ENCODE results near the gene GNAS. TPM values are rescaled to one million over a fixed set of nuclear protein-coding genes. Genes with fewer than 3 reads are reported as not detected.

Gene GNAS
- total RNA-seq, 4 donors from 2014 or later = 513 to 854 (median 781) TPM

DNA sequence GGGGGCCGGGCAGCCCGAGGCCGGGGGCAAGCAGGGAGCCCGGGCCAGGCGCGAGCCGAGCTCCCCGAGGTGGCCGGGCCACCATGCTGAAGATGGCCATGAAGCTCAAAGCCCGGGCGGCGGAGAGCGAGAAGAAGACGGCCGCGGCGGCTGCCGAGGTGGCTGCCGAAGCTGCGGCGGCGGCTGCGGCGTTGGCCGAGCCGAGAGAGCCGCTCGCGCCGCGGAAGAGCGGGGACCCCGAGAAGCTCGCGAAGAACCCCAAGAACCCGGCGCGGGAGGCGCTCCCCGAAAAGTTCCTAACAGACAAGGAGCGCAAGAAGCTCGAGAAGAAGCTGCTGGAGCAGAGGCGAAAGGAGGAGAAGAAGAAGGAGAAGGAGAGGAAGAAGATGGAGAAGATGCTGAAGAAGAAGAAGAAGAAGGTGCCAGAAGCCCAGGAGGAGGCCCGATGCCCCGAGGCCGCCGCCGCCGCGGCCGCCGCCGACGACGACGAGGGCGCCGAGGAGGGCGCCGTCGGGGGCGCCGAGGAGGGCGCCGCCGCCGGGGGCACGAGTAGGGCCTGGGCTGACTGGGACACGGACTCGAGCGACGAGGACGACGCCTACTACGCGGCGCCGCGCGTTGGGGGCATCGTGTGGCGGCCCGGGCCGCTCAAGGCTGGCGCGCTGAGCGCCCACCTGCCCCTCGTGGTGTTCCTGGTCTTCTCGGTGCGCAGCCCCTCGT, 37.4 kb downstream of the GNAS start:
- in situ Hi-C loops (cut with MboI; ENCODE audit: low sequenced_read_pairs in 4 of 4) = loop anchor here (10.0 to 25.0 kb wide), 3 partner anchors 95 to 155 kb away; partner anchors contain the start of genes NELFCD (in 3 of the 4) and PRELID3B (in 1 of the 4)
- Histone ChIP-seq H3K4me3 (peak overlapping the region; percentile 68 to 95 (median 78)), H3K36me3 (no peaks in the 10 kb centered on the region), H3K4me1 (peaks cover 24 to 28% of the 10 kb centered on the region in 2 donors), H3K27me3 (no peaks in the 10 kb centered on the region), H3K27ac (peak overlapping the region; percentile 97 to 100 (median 99)), H3K9me3 (peaks cover 0 to 8% (median 0%) of the 10 kb centered on the region in 3 donors)
- DNase-seq (no peak), ATAC-seq (peak; percentile 1 to 4)
- intact Hi-C loops (cut with DNase I; ENCODE audit: low total_unique reads) = loop anchor here (2.0 to 10.0 kb wide), 5 partner anchors 143 to 1495 kb away; partner anchors contain the start of genes ATP5F1E, FAM217B, PMEPA1 and PPP1R3D
- TF ChIP-seq CTCF (IDR thresholded peaks at IDR 0.05 in 4 of 5, conservative IDR thresholded peaks at IDR 0.05 in 1 of 5) (no peak), POLR2A (IDR thresholded peaks at IDR 0.05) (no peak)

- Histone ChIP-seq H3K4me1 (peaks cover 30 to 34% of the 10 kb centered on the region in 2 donors), H3K4me3 (peak overlapping the region; percentile 68 to 95 (median 78)), H3K9me3 (peaks cover 0 to 1% (median 0%) of the 10 kb centered on the region in 3 donors), H3K27me3 (no peaks in the 10 kb centered on the region), H3K27ac (peak overlapping the region; percentile 97 to 100 (median 99)), H3K36me3 (no peaks in the 10 kb centered on the region)
- ATAC-seq (peak; percentile 27 to 28), DNase-seq (peak; percentile 53 to 63)
- intact Hi-C loops (cut with DNase I; ENCODE audit: low total_unique reads) = loop anchor here (1.0 to 10.0 kb wide), 6 partner anchors 91 to 1496 kb away; partner anchors contain the start of genes ATP5F1E, FAM217B, NELFCD and PMEPA1
- in situ Hi-C loops (cut with MboI; ENCODE audit: low sequenced_read_pairs in 4 of 4) = loop anchor here in 1 of 4 donors (25.0 kb wide), 1 partner anchor 97 kb away; the partner anchor contains the start of gene NELFCD
- no peak for TF ChIP-seq POLR2A (IDR thresholded peaks at IDR 0.05)
- peak in 1 of 5 experiments; percentile 5 for TF ChIP-seq CTCF (IDR thresholded peaks at IDR 0.05 in 4 of 5, conservative IDR thresholded peaks at IDR 0.05 in 1 of 5)
Measured at GRCh38 chr20:58890518-58891085, 38.1 kb downstream of the GNAS start.

- peak; percentile 58 to 63 for ATAC-seq
- DNase-seq = peak; percentile 76 to 79
- Histone ChIP-seq H3K4me1 (peaks cover 36 to 40% of the 10 kb centered on the region in 2 donors), H3K36me3 (no peaks in the 10 kb centered on the region), H3K4me3 (peak overlapping the region; percentile 70 to 98 (median 93)), H3K27me3 (no peaks in the 10 kb centered on the region), H3K9me3 (no peaks in the 10 kb centered on the region), H3K27ac (peak overlapping the region; percentile 99 to 100 (median 100))
- intact Hi-C loops (cut with DNase I; ENCODE audit: low total_unique reads) = loop anchor here (1.0 to 10.0 kb wide), 6 partner anchors 90 to 1496 kb away; partner anchors contain the start of genes ATP5F1E, FAM217B, NELFCD and PMEPA1
- in situ Hi-C loops (cut with MboI; ENCODE audit: low sequenced_read_pairs in 4 of 4) = loop anchor here in 1 of 4 donors (25.0 kb wide), 1 partner anchor 96 kb away; the partner anchor contains the start of gene NELFCD
- TF ChIP-seq CTCF (IDR thresholded peaks at IDR 0.05 in 4 of 5, conservative IDR thresholded peaks at IDR 0.05 in 1 of 5) (no peak), POLR2A (IDR thresholded peaks at IDR 0.05) (peak; percentile 89 to 90)
Measured at GRCh38 chr20:58891086-58891717, 38.7 kb downstream of the GNAS start.

- peak overlapping the region; percentile 99 to 100 (median 100) for H3K27ac ChIP-seq
- intact Hi-C loops (cut with DNase I; ENCODE audit: low total_unique reads) = loop anchor here (1.0 to 10.0 kb wide), 7 partner anchors 16 to 1497 kb away; partner anchors contain the start of genes ATP5F1E, FAM217B, NELFCD and PMEPA1
- H3K4me3 ChIP-seq = peak overlapping the region; percentile 70 to 98 (median 93)
- H3K4me1 ChIP-seq = peaks cover 42 to 46% of the 10 kb centered on the region in 2 donors
- H3K9me3 ChIP-seq = no peaks in the 10 kb centered on the region
- ATAC-seq = peak; percentile 0 to 2
- in situ Hi-C loops (cut with MboI; ENCODE audit: low sequenced_read_pairs in 4 of 4) = loop anchor here in 1 of 4 donors (25.0 kb wide), 1 partner anchor 96 kb away; the partner anchor contains the start of gene NELFCD
- H3K36me3 ChIP-seq = no peaks in the 10 kb centered on the region
- no peaks in the 10 kb centered on the region for H3K27me3 ChIP-seq
- DNase-seq = peak in 1 of 2 donors; percentile 31
- TF ChIP-seq POLR2A (IDR thresholded peaks at IDR 0.05) (no peak), CTCF (IDR thresholded peaks at IDR 0.05 in 4 of 5, conservative IDR thresholded peaks at IDR 0.05 in 1 of 5) (no peak)
Measured at GRCh38 chr20:58891718-58892140, 39.2 kb downstream of the GNAS start.
